ENCODE measurements around the gene SMC6. TPM values are rescaled to one million over a fixed set of nuclear protein-coding genes. Genes with fewer than 3 reads are reported as not detected.
A peak's percentile ranks its signal among the peaks of the same experiment; 100 is the strongest.

Gene SMC6
- polyA plus RNA-seq, 1 donor (not counting 4 experiments of a cell fraction or from before 2014, with no cell fraction given), result 24.4 TPM

DNA sequence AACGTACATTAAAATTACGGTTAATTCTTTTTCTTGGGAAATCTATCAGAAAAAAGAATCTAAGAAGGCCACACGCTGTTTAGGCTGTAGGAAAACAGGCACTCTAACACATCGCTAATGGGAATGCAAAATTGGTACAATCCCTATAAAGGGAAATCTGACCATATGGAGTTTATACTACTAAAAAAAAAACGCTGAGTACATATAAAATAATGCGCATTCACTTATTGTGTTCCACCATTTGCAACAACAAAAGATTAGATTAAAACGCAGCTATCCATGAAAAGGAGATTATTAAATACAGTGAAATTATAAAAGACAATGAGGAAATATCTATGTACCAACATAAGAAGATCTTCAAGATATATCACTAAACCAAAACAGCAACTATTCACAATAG, 62.8 kb downstream of the SMC6 start:
- peaks cover 7% of the 10 kb centered on the region in 2 experiments for H3K36me3 ChIP-seq (ENCODE audit: control insufficient read depth in 2 of 2, extremely low read depth in 1 of 2, insufficient read depth in 2 of 2, low read length in 2 of 2)
- no peaks in the 10 kb centered on the region for H3K27me3 ChIP-seq (ENCODE audit: control insufficient read depth, extremely low read depth, insufficient read depth, low read length)
- H2AFZ ChIP-seq (ENCODE audit: control insufficient read depth, low read length), result no peak overlapping the region
- dilution Hi-C loops (cut with MboI; ENCODE audit: extremely low pct_ligation_motif_present, low sequenced_read_pairs), result no loop called here
- no peak overlapping the region for H3K9ac ChIP-seq (ENCODE audit: control insufficient read depth, extremely low read depth, insufficient read depth, low read length)
- H3K79me2 ChIP-seq (ENCODE audit: control insufficient read depth, insufficient read depth, low read length), result peaks cover 1% of the 10 kb centered on the region
- no peak for DNase-seq (ENCODE audit: low read depth, low spot score)
- no peak overlapping the region for H3K4me3 ChIP-seq (ENCODE audit: control insufficient read depth in 2 of 3, extremely low read depth in 1 of 3, insufficient read depth in 2 of 3, low read depth in 1 of 3, low read length in 3 of 3)
- peak; percentile 17 for FAIRE-seq
- no peaks in the 10 kb centered on the region for H3K4me1 ChIP-seq (ENCODE audit: control insufficient read depth, extremely low read depth, insufficient read depth, low read length)
- no peaks in the 10 kb centered on the region for H3K9me3 ChIP-seq (ENCODE audit: control insufficient read depth, low read depth, low read length)
- no peaks in the 10 kb centered on the region for H4K20me1 ChIP-seq (ENCODE audit: control insufficient read depth, extremely low read depth, insufficient read depth, low read length)
- no peak overlapping the region for H3K4me2 ChIP-seq (ENCODE audit: control insufficient read depth, extremely low read depth, insufficient read depth, low read depth, low read length)
- TF ChIP-seq, protein P1, sequence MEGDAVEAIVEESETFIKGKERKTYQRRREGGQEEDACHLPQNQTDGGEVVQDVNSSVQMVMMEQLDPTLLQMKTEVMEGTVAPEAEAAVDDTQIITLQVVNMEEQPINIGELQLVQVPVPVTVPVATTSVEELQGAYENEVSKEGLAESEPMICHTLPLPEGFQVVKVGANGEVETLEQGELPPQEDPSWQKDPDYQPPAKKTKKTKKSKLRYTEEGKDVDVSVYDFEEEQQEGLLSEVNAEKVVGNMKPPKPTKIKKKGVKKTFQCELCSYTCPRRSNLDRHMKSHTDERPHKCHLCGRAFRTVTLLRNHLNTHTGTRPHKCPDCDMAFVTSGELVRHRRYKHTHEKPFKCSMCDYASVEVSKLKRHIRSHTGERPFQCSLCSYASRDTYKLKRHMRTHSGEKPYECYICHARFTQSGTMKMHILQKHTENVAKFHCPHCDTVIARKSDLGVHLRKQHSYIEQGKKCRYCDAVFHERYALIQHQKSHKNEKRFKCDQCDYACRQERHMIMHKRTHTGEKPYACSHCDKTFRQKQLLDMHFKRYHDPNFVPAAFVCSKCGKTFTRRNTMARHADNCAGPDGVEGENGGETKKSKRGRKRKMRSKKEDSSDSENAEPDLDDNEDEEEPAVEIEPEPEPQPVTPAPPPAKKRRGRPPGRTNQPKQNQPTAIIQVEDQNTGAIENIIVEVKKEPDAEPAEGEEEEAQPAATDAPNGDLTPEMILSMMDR (optimal IDR thresholded peaks at IDR 0.05 in 1 of 3, IDR thresholded peaks at IDR 0.05 in 1 of 3, conservative IDR thresholded peaks at IDR 0.05 in 1 of 3; ENCODE audit: extremely low read depth in 1 of 3, insufficient read depth in 2 of 3, low read length in 3 of 3), result no peak
- TF ChIP-seq EZH2 (IDR thresholded peaks at IDR 0.05; ENCODE audit: low read length), result no peak
- H3K9me1 ChIP-seq (ENCODE audit: control insufficient read depth, extremely low read depth, insufficient read depth, low read length), result no peaks in the 10 kb centered on the region
- H3K27ac ChIP-seq (ENCODE audit: control insufficient read depth, insufficient read depth, low read length), result no peak overlapping the region

DNA sequence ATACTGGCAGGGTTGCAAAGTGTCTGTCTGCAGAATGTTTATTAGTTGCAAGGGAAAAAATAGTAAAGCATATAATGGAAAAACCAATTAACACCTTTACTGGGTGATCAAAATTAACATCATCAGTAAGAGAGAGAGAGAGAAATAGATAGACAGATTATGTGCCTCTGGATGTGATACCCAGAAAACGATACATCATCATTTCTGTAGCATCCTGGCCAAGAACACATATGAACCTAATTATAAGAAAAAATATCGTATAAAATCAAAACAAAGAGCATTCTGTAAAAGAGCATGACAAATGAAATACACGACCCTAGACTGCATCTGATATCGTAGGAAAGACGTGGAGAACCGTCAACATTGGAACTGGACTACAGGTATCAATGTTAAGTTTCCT, 64.6 kb downstream of the SMC6 start:
- Histone ChIP-seq H3K79me2 (ENCODE audit: control insufficient read depth, insufficient read depth, low read length) (peaks cover under 1% of the 10 kb centered on the region), H3K9me1 (ENCODE audit: control insufficient read depth, extremely low read depth, insufficient read depth, low read length) (no peaks in the 10 kb centered on the region), H3K9me3 (ENCODE audit: control insufficient read depth, low read depth, low read length) (no peaks in the 10 kb centered on the region), H3K4me2 (ENCODE audit: control insufficient read depth, extremely low read depth, insufficient read depth, low read depth, low read length) (no peak overlapping the region), H3K36me3 (ENCODE audit: control insufficient read depth in 2 of 2, extremely low read depth in 1 of 2, insufficient read depth in 2 of 2, low read length in 2 of 2) (peaks cover 3 to 5% of the 10 kb centered on the region in 2 experiments), H3K4me3 (ENCODE audit: control insufficient read depth in 2 of 3, extremely low read depth in 1 of 3, insufficient read depth in 2 of 3, low read depth in 1 of 3, low read length in 3 of 3) (no peak overlapping the region), H3K4me1 (ENCODE audit: control insufficient read depth, extremely low read depth, insufficient read depth, low read length) (no peaks in the 10 kb centered on the region), H3K27ac (ENCODE audit: control insufficient read depth, insufficient read depth, low read length) (no peak overlapping the region), H3K27me3 (ENCODE audit: control insufficient read depth, extremely low read depth, insufficient read depth, low read length) (no peaks in the 10 kb centered on the region), H4K20me1 (ENCODE audit: control insufficient read depth, extremely low read depth, insufficient read depth, low read length) (no peaks in the 10 kb centered on the region), H3K9ac (ENCODE audit: control insufficient read depth, extremely low read depth, insufficient read depth, low read length) (no peak overlapping the region), H2AFZ (ENCODE audit: control insufficient read depth, low read length) (no peak overlapping the region)
- no peak for FAIRE-seq
- TF ChIP-seq EZH2 (IDR thresholded peaks at IDR 0.05; ENCODE audit: low read length), result no peak
- TF ChIP-seq, protein P1 (optimal IDR thresholded peaks at IDR 0.05 in 1 of 3, IDR thresholded peaks at IDR 0.05 in 1 of 3, conservative IDR thresholded peaks at IDR 0.05 in 1 of 3; ENCODE audit: extremely low read depth in 1 of 3, insufficient read depth in 2 of 3, low read length in 3 of 3), result no peak
- DNase-seq (ENCODE audit: low read depth, low spot score), result no peak
- dilution Hi-C loops (cut with MboI; ENCODE audit: extremely low pct_ligation_motif_present, low sequenced_read_pairs), result no loop called here
